ENCODE results near the gene BRD7. TPM values are rescaled to one million over a fixed set of nuclear protein-coding genes. Genes with fewer than 3 reads are reported as not detected.
A peak's percentile ranks its signal among the peaks of the same experiment; 100 is the strongest.

Gene BRD7
- total and polyA plus RNA-seq, 2 of the 4 experiments (the other 2 are of a cell fraction) = 24.8 to 29.9 TPM

DNA sequence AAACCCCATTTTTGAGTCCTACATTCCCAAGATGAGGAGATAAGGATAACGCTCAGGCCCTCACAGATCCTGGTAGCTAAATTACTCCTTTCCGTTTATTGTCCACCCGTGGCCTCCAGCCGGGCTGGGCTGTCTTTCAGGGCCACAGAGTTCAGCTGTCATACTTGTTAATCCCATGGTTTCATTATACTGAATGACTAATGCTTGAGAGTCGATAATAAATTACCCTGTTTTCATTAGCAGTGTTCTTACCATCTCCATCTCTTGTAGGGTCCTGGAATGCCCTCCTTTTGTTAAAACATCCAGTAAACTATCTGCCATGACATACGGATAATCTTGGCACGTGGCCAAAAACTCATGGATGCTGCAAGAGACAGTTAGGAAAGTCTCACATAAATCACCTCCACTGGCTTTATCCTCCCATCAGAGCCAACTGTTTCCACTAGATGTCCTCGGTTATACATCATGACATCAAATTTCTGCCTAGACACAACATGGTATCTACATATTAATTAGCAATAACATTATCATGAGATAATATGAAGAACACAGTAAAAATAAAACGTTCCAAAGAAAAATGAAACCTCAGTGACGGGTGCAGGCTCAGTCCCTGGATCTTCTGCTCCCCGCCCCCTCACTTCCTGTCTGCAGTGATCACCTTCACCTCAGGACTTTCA is 45.3 kb downstream of the BRD7 start:
- Histone ChIP-seq H3K56ac (ENCODE audit: extremely low read depth, insufficient read depth, low read length) (no peak overlapping the region), H3K4me2 (ENCODE audit: low read depth, low read length) (no peak overlapping the region), H3K79me1 (ENCODE audit: low read depth in 1 of 2, low read length in 2 of 2) (peaks cover 6 to 9% of the 10 kb centered on the region in 2 experiments; a peak in 2 of 4 replicates), H2BK120ac (ENCODE audit: low read depth, low read length) (no peak overlapping the region), H3K4me3 (ENCODE audit: insufficient read depth, low read depth, low read length) (no peak overlapping the region), H4K20me1 (ENCODE audit: insufficient read depth, low read length) (peaks cover 9% of the 10 kb centered on the region; the same call in 1 of the 2 replicates), H3K23ac (ENCODE audit: low read depth, low read length) (no peak overlapping the region), H2BK20ac (ENCODE audit: low read depth, low read length) (no peak overlapping the region), H3K9ac (ENCODE audit: low read depth, low read length) (no peak overlapping the region), H2AK5ac (ENCODE audit: low read depth, low read length) (no peak overlapping the region), H3K27me3 (ENCODE audit: control insufficient read depth, insufficient read depth, low read length) (no peaks in the 10 kb centered on the region), H2AFZ (replicated peaks; ENCODE audit: low read length, poor library complexity) (no peak overlapping the region), H4K5ac (ENCODE audit: low read depth, low read length) (no peak overlapping the region), H3K9me3 (ENCODE audit: control insufficient read depth, insufficient read depth, low read length) (no peaks in the 10 kb centered on the region), H2BK15ac (ENCODE audit: low read depth, low read length) (no peak overlapping the region), H3K18ac (ENCODE audit: low read depth, low read length) (no peak overlapping the region), H4K91ac (ENCODE audit: insufficient read depth, low read depth, low read length) (no peak overlapping the region), H3K4ac (ENCODE audit: low read depth, low read length) (no peak overlapping the region), H3K14ac (replicated peaks; ENCODE audit: low read depth, low read length) (no peak overlapping the region), H4K8ac (ENCODE audit: low read depth in 2 of 2, low read length in 2 of 2) (no peak overlapping the region), H2AK9ac (replicated peaks; ENCODE audit: low read depth, low read length, poor library complexity) (no peak overlapping the region), H2BK5ac (ENCODE audit: low read depth, low read length, poor library complexity, severe bottlenecking) (no peak overlapping the region), H3K27ac (ENCODE audit: insufficient read depth, low read length) (no peak overlapping the region), H3K9me1 (ENCODE audit: insufficient read depth, low read length) (peaks cover 5% of the 10 kb centered on the region; the same call in 1 of the 2 replicates), H3K4me1 (ENCODE audit: control insufficient read depth, insufficient read depth, low read length) (no peaks in the 10 kb centered on the region), H3K36me3 (ENCODE audit: control insufficient read depth, insufficient read depth, low read length) (peaks cover 29% of the 10 kb centered on the region)
- WGBS, 2 experiments (ENCODE audit: extremely low coverage in 2 of 2, insufficient read length in 1 of 2) = 65% methylated on average over 6 of the region's 11 CpGs; no CpG with 5 or more reads in 1 of the 2 experiments
- in situ Hi-C loops (cut with MboI; ENCODE audit: low sequenced_read_pairs) (no loop called here), dilution Hi-C loops (cut with HindIII; ENCODE audit: low sequenced_read_pairs, unreplicated experiment) (no loop called here), intact Hi-C loops (cut with micrococcal nuclease) (loop anchor here (1.0 to 5.0 kb wide), 2 partner anchors 342 to 484 kb away; no protein-coding TSS in a partner anchor)
- no TSS peak for BruUV-seq (replicated peaks)
- ATAC-seq (ENCODE audit: low read depth) (peak; percentile 61; the same call in 1 of the 2 replicates), DNase-seq (peak; percentile 56)
- ChIA-PET POLR2A (ENCODE audit: unreplicated experiment) (no interaction called here), CTCF (interaction anchor here (1.5 kb wide), 1 partner anchor 342 kb away, joined by 7 read pairs; no protein-coding TSS in a partner anchor)
- TF ChIP-seq RAD21 (IDR thresholded peaks at IDR 0.05; ENCODE audit: low read length) (peak; percentile 26; the same call in 1 of the 2 replicates), RFX5 (IDR thresholded peaks at IDR 0.05; ENCODE audit: low read depth, low read length) (no peak), NFE2L2 (IDR thresholded peaks at IDR 0.05; ENCODE audit: low read depth, low read length) (no peak), MAFK (IDR thresholded peaks at IDR 0.05; ENCODE audit: low read depth, low read length) (no peak), MXI1 (IDR thresholded peaks at IDR 0.05; ENCODE audit: borderline replicate concordance, low read depth, low read length) (no peak), RCOR1 (IDR thresholded peaks at IDR 0.05; ENCODE audit: insufficient replicate concordance, low read length) (no peak), CEBPB (IDR thresholded peaks at IDR 0.05; ENCODE audit: low read depth, low read length) (peak; percentile 6; the same call in 1 of the 2 replicates), POLR2A (IDR thresholded peaks at IDR 0.05; ENCODE audit: low read depth, low read length) (no peak), FOS (IDR thresholded peaks at IDR 0.05; ENCODE audit: low read depth, low read length) (no peak), BHLHE40 (IDR thresholded peaks at IDR 0.05; ENCODE audit: low read depth, low read length) (no peak), SMC3 (IDR thresholded peaks at IDR 0.05; ENCODE audit: low read depth, low read length) (peak; percentile 19; the same call in 1 of the 2 replicates), MAZ (IDR thresholded peaks at IDR 0.05; ENCODE audit: borderline replicate concordance, low read depth, low read length) (no peak)
- TF ChIP-seq, protein P1, sequence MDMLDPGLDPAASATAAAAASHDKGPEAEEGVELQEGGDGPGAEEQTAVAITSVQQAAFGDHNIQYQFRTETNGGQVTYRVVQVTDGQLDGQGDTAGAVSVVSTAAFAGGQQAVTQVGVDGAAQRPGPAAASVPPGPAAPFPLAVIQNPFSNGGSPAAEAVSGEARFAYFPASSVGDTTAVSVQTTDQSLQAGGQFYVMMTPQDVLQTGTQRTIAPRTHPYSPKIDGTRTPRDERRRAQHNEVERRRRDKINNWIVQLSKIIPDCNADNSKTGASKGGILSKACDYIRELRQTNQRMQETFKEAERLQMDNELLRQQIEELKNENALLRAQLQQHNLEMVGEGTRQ (IDR thresholded peaks at IDR 0.05; ENCODE audit: low read depth, low read length) = no peak
- TF ChIP-seq, protein P2, sequence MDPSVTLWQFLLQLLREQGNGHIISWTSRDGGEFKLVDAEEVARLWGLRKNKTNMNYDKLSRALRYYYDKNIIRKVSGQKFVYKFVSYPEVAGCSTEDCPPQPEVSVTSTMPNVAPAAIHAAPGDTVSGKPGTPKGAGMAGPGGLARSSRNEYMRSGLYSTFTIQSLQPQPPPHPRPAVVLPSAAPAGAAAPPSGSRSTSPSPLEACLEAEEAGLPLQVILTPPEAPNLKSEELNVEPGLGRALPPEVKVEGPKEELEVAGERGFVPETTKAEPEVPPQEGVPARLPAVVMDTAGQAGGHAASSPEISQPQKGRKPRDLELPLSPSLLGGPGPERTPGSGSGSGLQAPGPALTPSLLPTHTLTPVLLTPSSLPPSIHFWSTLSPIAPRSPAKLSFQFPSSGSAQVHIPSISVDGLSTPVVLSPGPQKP (IDR thresholded peaks at IDR 0.05; ENCODE audit: borderline replicate concordance, low read depth, low read length) = no peak
- TF ChIP-seq, protein P3, sequence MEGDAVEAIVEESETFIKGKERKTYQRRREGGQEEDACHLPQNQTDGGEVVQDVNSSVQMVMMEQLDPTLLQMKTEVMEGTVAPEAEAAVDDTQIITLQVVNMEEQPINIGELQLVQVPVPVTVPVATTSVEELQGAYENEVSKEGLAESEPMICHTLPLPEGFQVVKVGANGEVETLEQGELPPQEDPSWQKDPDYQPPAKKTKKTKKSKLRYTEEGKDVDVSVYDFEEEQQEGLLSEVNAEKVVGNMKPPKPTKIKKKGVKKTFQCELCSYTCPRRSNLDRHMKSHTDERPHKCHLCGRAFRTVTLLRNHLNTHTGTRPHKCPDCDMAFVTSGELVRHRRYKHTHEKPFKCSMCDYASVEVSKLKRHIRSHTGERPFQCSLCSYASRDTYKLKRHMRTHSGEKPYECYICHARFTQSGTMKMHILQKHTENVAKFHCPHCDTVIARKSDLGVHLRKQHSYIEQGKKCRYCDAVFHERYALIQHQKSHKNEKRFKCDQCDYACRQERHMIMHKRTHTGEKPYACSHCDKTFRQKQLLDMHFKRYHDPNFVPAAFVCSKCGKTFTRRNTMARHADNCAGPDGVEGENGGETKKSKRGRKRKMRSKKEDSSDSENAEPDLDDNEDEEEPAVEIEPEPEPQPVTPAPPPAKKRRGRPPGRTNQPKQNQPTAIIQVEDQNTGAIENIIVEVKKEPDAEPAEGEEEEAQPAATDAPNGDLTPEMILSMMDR (conservative IDR thresholded peaks at IDR 0.05; ENCODE audit: low read depth, low read length) = peak; percentile 46

Data from IMR-90 (cell line).